Prostate gland (tissue), 2 donors: ENCODE results near the gene CDHR1. TPM values are rescaled to one million over a fixed set of nuclear protein-coding genes. Genes with fewer than 3 reads are reported as not detected.

Source experiments
- DNase-seq: peaks from one replicate; pipeline ENCODE4 v3.0.0-alpha.2; 2019; ENCODE audit warnings: low spot score
- H3K27ac ChIP-seq, 2 donors: fragments of 200-600 bp; sonication (generic); 2 replicates each; pipeline ENCODE4 v1.5.1; 2017 to 2019
- H3K27me3 ChIP-seq: fragments of 200-600 bp; sonication (generic); replicated peaks from 2 replicates; pipeline ENCODE4 v1.5.1; 2019; ENCODE audit not compliant: insufficient read depth
- H3K36me3 ChIP-seq, 2 donors: fragments of 200-600 bp; sonication (generic); 1 replicate in 1 of 2; 2 replicates in 1 of 2; pipeline versions ENCODE4 v1.5.1 to v1.8.1; 2017 to 2019
- H3K4me1 ChIP-seq: fragments of 200-600 bp; sonication (generic); replicated peaks from 2 replicates; pipeline ENCODE4 v1.5.1; 2019
- H3K4me3 ChIP-seq, 2 donors: fragments of 200-600 bp; sonication (generic); 2 replicates each; pipeline ENCODE4 v1.5.1; 2017 to 2019
- H3K9me3 ChIP-seq: fragments of 200-600 bp; sonication (generic); 2 replicates; pipeline ENCODE4 v1.5.1; 2017
- POLR2A ChIP-seq: fragments of 450-650 bp; IDR thresholded peaks from one replicate; pipeline ENCODE4 v1.6.1; 2016; ENCODE audit warnings: antibody characterized with exemption, mild to moderate bottlenecking
- POLR2AphosphoS5 ChIP-seq: sonication (generic); formaldehyde crosslinking; IDR thresholded peaks from one replicate; pipeline ENCODE4 v1.6.1; 2017; ENCODE audit warnings: antibody characterized with exemption
- WGBS: methylation state at CpG from one replicate; pipeline ENCODE4 v1.1.5; 2018; 5-methylcytosine and 5-hydroxymethylcytosine counted together
- intact Hi-C: fragments of 100-400 bp; cut with DNase I; formaldehyde crosslinking; loops from one replicate; pipeline ENCODE4 v1.14.2; 2022
- total RNA-seq, 2 donors: library from RNA; depleted of rRNA; stranded (reverse); fragments of >200 nt; gene quantifications; one replicate each; pipeline ENCODE4 v1.1.0, GENCODE V29; 2016
- TF ChIP-seq, protein P1 (sequence below), 4 experiments: fragments of 200-600 bp in 2 of 4; fragments of 450-650 bp in 2 of 4; sonication (generic) in 2 of 4; IDR thresholded peaks; 1 replicate in 3 of 4; 2 replicates in 1 of 4; pipeline ENCODE4 v1.5.1; 2016 to 2019; ENCODE audit warnings: antibody characterized with exemption in 4 of 4, mild to moderate bottlenecking in 2 of 4, moderate library complexity in 2 of 4

CDHR1 gene
- total RNA-seq, 2 donors from 2014 or later = 0.45 to 0.82 TPM

DNA sequence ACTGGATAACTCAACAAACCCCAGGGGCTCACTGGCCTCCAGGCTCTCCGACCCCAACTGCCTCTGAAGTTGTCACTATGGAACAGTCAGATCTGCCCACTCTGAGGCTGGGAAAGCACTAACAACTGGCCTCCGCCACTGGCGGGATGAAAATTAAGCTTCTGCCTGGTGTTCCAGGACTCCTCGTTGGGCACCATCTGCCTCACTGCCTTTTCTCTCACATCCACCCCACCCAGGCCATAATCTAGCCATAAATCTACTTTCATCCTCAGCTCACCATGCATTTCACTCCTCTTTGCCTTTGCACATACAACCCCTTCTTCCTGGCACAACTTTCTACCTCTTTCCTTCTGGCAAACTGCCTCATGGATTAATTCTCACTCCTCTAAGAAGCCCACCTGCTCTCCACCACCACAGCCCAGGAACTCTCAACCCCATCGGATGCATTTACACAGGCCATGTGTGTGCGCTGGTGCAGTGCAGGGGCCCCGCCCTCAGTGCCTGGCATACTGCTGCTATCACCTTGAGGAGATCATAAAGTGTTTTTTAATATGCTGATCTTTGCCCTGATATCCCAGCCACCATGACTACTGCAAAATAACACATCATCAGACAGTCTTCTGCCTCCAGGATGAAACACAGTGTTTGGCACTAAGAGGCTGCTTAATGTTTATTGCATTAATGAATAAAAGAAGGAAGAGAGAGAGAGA, 4.0 kb downstream of the CDHR1 start:
- WGBS = 69% methylated on average over 7 of the region's 7 CpGs
- no peak overlapping the region for H3K27ac ChIP-seq
- no peak for DNase-seq
- H3K27me3 ChIP-seq = peaks cover 5% of the 10 kb centered on the region
- no peak overlapping the region for H3K4me3 ChIP-seq
- no peaks in the 10 kb centered on the region for H3K36me3 ChIP-seq
- H3K9me3 ChIP-seq = no peaks in the 10 kb centered on the region
- intact Hi-C loops = no loop called here
- H3K4me1 ChIP-seq = no peaks in the 10 kb centered on the region
- TF ChIP-seq POLR2AphosphoS5 (no peak), POLR2A (no peak)
- TF ChIP-seq, protein P1, sequence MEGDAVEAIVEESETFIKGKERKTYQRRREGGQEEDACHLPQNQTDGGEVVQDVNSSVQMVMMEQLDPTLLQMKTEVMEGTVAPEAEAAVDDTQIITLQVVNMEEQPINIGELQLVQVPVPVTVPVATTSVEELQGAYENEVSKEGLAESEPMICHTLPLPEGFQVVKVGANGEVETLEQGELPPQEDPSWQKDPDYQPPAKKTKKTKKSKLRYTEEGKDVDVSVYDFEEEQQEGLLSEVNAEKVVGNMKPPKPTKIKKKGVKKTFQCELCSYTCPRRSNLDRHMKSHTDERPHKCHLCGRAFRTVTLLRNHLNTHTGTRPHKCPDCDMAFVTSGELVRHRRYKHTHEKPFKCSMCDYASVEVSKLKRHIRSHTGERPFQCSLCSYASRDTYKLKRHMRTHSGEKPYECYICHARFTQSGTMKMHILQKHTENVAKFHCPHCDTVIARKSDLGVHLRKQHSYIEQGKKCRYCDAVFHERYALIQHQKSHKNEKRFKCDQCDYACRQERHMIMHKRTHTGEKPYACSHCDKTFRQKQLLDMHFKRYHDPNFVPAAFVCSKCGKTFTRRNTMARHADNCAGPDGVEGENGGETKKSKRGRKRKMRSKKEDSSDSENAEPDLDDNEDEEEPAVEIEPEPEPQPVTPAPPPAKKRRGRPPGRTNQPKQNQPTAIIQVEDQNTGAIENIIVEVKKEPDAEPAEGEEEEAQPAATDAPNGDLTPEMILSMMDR (IDR thresholded peaks at IDR 0.05) = no peak

DNA sequence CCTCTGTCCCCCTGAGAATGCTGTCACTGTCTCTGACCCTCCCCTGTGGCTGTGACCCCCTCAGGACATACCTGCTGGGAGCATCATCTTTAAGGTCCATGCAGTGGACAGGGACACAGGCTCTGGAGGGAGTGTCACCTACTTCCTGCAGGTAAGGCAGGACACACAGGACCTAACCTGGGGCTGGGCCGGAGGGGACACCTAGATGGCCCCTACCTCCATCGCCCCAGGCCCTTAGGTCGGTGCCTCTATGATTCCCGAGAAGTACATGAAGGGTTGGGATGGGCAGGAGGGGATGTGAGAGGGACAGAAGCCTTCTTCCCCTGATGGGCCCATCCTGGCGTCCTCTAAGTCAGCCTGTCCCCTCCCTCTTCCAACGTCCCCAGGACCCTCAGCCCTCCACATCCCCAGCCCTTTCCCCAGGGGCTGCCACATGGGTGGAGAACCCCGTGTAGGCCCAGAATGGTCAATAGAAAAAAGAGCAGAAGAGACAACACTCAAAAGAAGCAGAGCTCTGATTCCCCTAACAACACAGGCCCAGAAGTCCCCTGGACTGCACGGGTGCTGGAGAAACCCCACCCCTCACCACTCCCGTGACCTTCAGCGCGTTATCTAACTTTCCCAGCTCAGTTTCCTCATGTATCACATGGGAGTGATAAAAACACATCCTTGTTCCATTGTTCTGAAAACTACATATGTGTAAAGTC, 6.4 kb downstream of the CDHR1 start:
- DNase-seq = no peak
- TF ChIP-seq POLR2A (no peak), POLR2AphosphoS5 (no peak)
- TF ChIP-seq, protein P1 (IDR thresholded peaks at IDR 0.05) = no peak
- H3K9me3 ChIP-seq = no peaks in the 10 kb centered on the region
- H3K27ac ChIP-seq = no peak overlapping the region
- no peak overlapping the region for H3K4me3 ChIP-seq
- H3K27me3 ChIP-seq = no peaks in the 10 kb centered on the region
- 84% methylated on average over 11 of the region's 11 CpGs for WGBS
- no peaks in the 10 kb centered on the region for H3K4me1 ChIP-seq
- H3K36me3 ChIP-seq = no peaks in the 10 kb centered on the region
- intact Hi-C loops = no loop called here

DNA sequence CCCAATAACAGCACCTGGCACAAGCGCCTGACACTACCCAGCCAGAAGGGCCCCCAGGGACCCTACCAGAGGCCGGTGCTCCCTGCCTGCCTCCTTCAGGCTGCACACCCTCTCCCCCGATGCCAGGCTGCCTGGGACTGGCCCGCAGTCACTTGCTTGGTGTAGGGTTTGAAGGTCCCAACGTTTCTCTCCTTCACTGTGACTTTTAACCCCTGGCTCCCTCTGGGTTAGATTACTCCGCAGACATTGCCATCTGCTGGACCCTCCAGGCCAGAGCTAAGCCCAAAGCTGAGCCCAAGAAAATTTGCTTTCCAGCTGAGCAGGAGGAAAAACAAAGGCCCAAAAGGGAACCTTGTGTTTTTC, 6.9 kb downstream of the CDHR1 start:
- H3K27ac ChIP-seq = no peak overlapping the region
- no peaks in the 10 kb centered on the region for H3K4me1 ChIP-seq
- no peaks in the 10 kb centered on the region for H3K27me3 ChIP-seq
- no peaks in the 10 kb centered on the region for H3K36me3 ChIP-seq
- DNase-seq = no peak
- no peak overlapping the region for H3K4me3 ChIP-seq
- TF ChIP-seq POLR2AphosphoS5 = no peak
- TF ChIP-seq POLR2A = no peak
- TF ChIP-seq, protein P1 (IDR thresholded peaks at IDR 0.05) = no peak
- intact Hi-C loops = no loop called here
- WGBS = 59% methylated on average over 6 of the region's 6 CpGs
- H3K9me3 ChIP-seq = no peaks in the 10 kb centered on the region

DNA sequence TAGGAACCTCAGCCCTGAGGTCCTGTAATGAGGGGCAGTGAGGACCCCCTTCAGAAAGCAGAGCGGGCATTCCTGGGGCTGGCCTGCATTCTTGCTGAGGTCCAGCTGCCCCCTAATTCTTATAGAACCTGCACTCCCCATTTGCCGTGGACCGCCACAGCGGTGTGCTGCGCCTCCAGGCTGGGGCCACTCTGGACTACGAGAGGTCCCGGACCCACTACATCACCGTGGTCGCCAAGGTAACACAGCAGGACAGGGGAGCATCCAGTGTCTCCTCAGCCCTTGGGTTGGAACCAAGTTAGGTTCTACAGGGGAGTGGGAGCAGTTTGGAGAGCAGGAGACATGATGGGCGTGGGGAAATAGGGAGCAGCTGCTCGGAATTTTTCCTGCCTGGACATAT, 7.3 kb downstream of the CDHR1 start:
- intact Hi-C loops = no loop called here
- Histone ChIP-seq H3K27ac (no peak overlapping the region), H3K9me3 (no peaks in the 10 kb centered on the region), H3K36me3 (no peaks in the 10 kb centered on the region), H3K27me3 (no peaks in the 10 kb centered on the region), H3K4me3 (no peak overlapping the region), H3K4me1 (no peaks in the 10 kb centered on the region)
- DNase-seq = no peak
- 90% methylated on average over 11 of the region's 11 CpGs for WGBS
- TF ChIP-seq, protein P1 (IDR thresholded peaks at IDR 0.05) = no peak
- TF ChIP-seq POLR2A (no peak), POLR2AphosphoS5 (no peak)

DNA sequence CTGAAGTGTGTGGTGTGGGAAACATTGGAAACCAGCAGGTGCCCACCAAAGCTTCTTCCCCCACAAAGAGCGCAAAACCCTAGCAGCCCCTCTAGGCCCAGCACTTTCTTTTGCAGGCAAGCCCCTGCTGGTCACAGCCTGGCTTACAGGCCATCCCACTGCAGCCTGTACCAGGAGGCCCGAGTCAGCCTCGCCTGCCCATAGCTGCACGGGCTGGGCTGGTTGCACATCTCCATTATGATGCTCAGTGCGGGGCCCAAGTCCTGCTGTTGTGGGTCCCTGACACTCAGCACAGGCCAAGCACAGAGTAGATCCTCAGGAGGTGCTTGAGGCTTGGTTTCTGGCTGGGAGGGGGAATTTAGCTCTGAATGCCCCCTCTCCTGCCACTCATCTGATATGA, 8.0 kb downstream of the CDHR1 start:
- no peaks in the 10 kb centered on the region for H3K9me3 ChIP-seq
- H3K4me3 ChIP-seq = no peak overlapping the region
- no peaks in the 10 kb centered on the region for H3K27me3 ChIP-seq
- intact Hi-C loops = no loop called here
- no peaks in the 10 kb centered on the region for H3K36me3 ChIP-seq
- no peak for TF ChIP-seq POLR2A
- TF ChIP-seq POLR2AphosphoS5 = no peak
- TF ChIP-seq, protein P1 (IDR thresholded peaks at IDR 0.05) = no peak
- no peaks in the 10 kb centered on the region for H3K4me1 ChIP-seq
- 89% methylated on average over 5 of the region's 5 CpGs for WGBS
- no peak for DNase-seq
- H3K27ac ChIP-seq = no peak overlapping the region
